Measurements from ENCODE around the gene UBN1. TPM values are rescaled to one million over a fixed set of nuclear protein-coding genes. Genes with fewer than 3 reads are reported as not detected.
A peak's percentile ranks its signal among the peaks of the same experiment; 100 is the strongest.

The UBN1 gene
- total RNA-seq, 1 experiment from 2014 or later = 36.2 TPM

GRCh38 chr16:4902038-4902437, 54.8 kb downstream of the UBN1 start:
- DNase-seq (ENCODE audit: low read depth) = no peak

GRCh38 chr16:4904108-4904941, 57.0 kb downstream of the UBN1 start:
- no peak for DNase-seq (ENCODE audit: low read depth)

- no peak for DNase-seq (ENCODE audit: low read depth)
Observed at GRCh38 chr16:4904942-4905615, 57.8 kb downstream of the UBN1 start.

GRCh38 chr16:4908854-4909401, 61.6 kb downstream of the UBN1 start:
- DNase-seq (ENCODE audit: low read depth) = no peak

- no peak for DNase-seq (ENCODE audit: low read depth)
Observed at GRCh38 chr16:4909825-4910224, 62.5 kb downstream of the UBN1 start.

GRCh38 chr16:4910828-4911227, 63.5 kb downstream of the UBN1 start:
- no peak for DNase-seq (ENCODE audit: low read depth)

- DNase-seq (ENCODE audit: low read depth) = no peak
Observed at GRCh38 chr16:4911970-4912386, 64.7 kb downstream of the UBN1 start.

- no peak for DNase-seq (ENCODE audit: low read depth)
Observed at GRCh38 chr16:4913130-4913773, 66.0 kb downstream of the UBN1 start.

GRCh38 chr16:4913774-4914525, 66.7 kb downstream of the UBN1 start:
- DNase-seq (ENCODE audit: low read depth) = no peak

GRCh38 chr16:4914528-4915225, 67.4 kb downstream of the UBN1 start:
- DNase-seq (ENCODE audit: low read depth) = no peak

GRCh38 chr16:4915226-4915761, 68.0 kb downstream of the UBN1 start:
- DNase-seq (ENCODE audit: low read depth) = peak; percentile 95

GRCh38 chr16:4917117-4917516, 69.8 kb downstream of the UBN1 start:
- peak; percentile 34 for DNase-seq (ENCODE audit: low read depth)

GRCh38 chr16:4918781-4919251, 71.5 kb downstream of the UBN1 start:
- no peak for DNase-seq (ENCODE audit: low read depth)

GRCh38 chr16:4920826-4921225, 73.5 kb downstream of the UBN1 start:
- DNase-seq (ENCODE audit: low read depth) = no peak

- no peak for DNase-seq (ENCODE audit: low read depth)
Observed at GRCh38 chr16:4922721-4923342, 75.6 kb downstream of the UBN1 start.

- no peak for DNase-seq (ENCODE audit: low read depth)
Observed at GRCh38 chr16:4923853-4924252, 76.6 kb downstream of the UBN1 start.

GRCh38 chr16:4924593-4925292, 77.5 kb downstream of the UBN1 start:
- no peak for DNase-seq (ENCODE audit: low read depth)

- no peak for DNase-seq (ENCODE audit: low read depth)
Observed at GRCh38 chr16:4925293-4925607, 78.0 kb downstream of the UBN1 start.

- no peak for DNase-seq (ENCODE audit: low read depth)
Observed at GRCh38 chr16:4925791-4926190, 78.5 kb downstream of the UBN1 start.

Data from HT1080 (cell line).